Sigmoid colon (tissue), 4 donors: Measurements from ENCODE around the gene BUD13.

Experiments
- CTCF ChIP-seq, 4 experiments: fragments of 450-650 bp in 3 of 4; fragments of 200-600 bp in 1 of 4; IDR thresholded peaks; one replicate each; pipeline ENCODE4 v1.5.1; 2016 to 2019; ENCODE audit warnings: antibody characterized with exemption in 4 of 4, mild to moderate bottlenecking in 3 of 4, moderate library complexity in 2 of 4
- EP300 ChIP-seq, 4 donors: sonication (generic); formaldehyde crosslinking; IDR thresholded peaks; one replicate each; pipeline ENCODE4 v1.6.1; 2017; ENCODE audit warnings: antibody characterized with exemption in 4 of 4
- POLR2A ChIP-seq, 2 donors: fragments of 450-650 bp; IDR thresholded peaks; one replicate each; pipeline ENCODE4 v1.6.1; 2016; ENCODE audit warnings: antibody characterized with exemption in 2 of 2, mild to moderate bottlenecking in 2 of 2, moderate library complexity in 2 of 2
- POLR2AphosphoS5 ChIP-seq, 4 donors: sonication (generic); formaldehyde crosslinking; IDR thresholded peaks; one replicate each; pipeline ENCODE4 v1.6.1; 2017; ENCODE audit warnings: antibody characterized with exemption in 4 of 4

- no peak for TF ChIP-seq CTCF (IDR thresholded peaks at IDR 0.05)
- TF ChIP-seq POLR2A (IDR thresholded peaks at IDR 0.05): no peak
- no peak for TF ChIP-seq POLR2AphosphoS5 (IDR thresholded peaks at IDR 0.05)
- no peak for TF ChIP-seq EP300 (IDR thresholded peaks at IDR 0.05)
Observed at GRCh38 chr11:116798368-116798767, 25.6 kb upstream of the BUD13 start.
